Measurements from ENCODE around the gene SPATA31C1.

DNA sequence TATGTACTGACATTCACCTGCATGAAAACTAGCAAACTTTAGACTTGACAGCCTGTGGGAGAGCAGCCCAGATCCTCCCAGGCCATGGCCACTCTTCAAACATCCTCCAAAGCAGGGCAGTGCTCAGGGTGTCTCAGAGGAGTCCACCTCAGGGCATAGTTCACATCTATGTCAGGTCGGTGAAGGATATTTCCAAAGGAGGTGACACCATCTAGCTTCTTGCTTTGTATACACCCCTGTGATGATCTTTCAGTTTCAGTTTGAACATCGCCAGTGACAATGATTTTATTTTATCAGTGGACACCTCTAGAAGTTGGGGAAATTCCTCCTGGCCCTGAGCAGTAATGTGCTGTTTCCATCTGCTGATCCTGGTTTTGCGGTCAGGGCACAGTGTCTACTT, 36.5 kb downstream of the SPATA31C1 start:
- TF ChIP-seq, protein P1, sequence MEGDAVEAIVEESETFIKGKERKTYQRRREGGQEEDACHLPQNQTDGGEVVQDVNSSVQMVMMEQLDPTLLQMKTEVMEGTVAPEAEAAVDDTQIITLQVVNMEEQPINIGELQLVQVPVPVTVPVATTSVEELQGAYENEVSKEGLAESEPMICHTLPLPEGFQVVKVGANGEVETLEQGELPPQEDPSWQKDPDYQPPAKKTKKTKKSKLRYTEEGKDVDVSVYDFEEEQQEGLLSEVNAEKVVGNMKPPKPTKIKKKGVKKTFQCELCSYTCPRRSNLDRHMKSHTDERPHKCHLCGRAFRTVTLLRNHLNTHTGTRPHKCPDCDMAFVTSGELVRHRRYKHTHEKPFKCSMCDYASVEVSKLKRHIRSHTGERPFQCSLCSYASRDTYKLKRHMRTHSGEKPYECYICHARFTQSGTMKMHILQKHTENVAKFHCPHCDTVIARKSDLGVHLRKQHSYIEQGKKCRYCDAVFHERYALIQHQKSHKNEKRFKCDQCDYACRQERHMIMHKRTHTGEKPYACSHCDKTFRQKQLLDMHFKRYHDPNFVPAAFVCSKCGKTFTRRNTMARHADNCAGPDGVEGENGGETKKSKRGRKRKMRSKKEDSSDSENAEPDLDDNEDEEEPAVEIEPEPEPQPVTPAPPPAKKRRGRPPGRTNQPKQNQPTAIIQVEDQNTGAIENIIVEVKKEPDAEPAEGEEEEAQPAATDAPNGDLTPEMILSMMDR (IDR thresholded peaks at IDR 0.05; ENCODE audit: borderline replicate concordance, extremely low read depth, low read length, poor library complexity, severe bottlenecking) = no peak
- TF ChIP-seq EZH2 (IDR thresholded peaks at IDR 0.05; ENCODE audit: borderline replicate concordance, low read depth, low read length, severe bottlenecking) = no peak
